Suprapubic skin (tissue), 3 donors: ENCODE data around the gene NSMCE1.

Experiments
- CTCF ChIP-seq, 2 donors: fragments of 200-600 bp in 1 of 2; fragments of 450-650 bp in 1 of 2; sonication (generic) in 1 of 2; IDR thresholded peaks; one replicate each; pipeline ENCODE4 v1.5.1; 2016 to 2019; ENCODE audit warnings: antibody characterized with exemption in 2 of 2, mild to moderate bottlenecking in 1 of 2, moderate library complexity in 1 of 2
- POLR2AphosphoS5 ChIP-seq, 3 donors: sonication (generic); formaldehyde crosslinking; IDR thresholded peaks; one replicate each; pipeline ENCODE4 v1.6.1; 2017; ENCODE audit warnings: antibody characterized with exemption in 3 of 3

- TF ChIP-seq CTCF (IDR thresholded peaks at IDR 0.05) = no peak
- TF ChIP-seq POLR2AphosphoS5 (IDR thresholded peaks at IDR 0.05) = no peak
These were observed 49.3 kb upstream of the NSMCE1 start for GRCh38 chr16:27317738-27318391.
